Right lobe of liver (tissue), 4 donors: ENCODE data around the gene MZT2B.
"Not testable (repeated sequence)": the region's sequence is repeated elsewhere in the genome, so short reads cannot be mapped to it uniquely, and the experiment has no call there.

Source experiments
- CTCF ChIP-seq, 4 donors: fragments of 200-600 bp in 3 of 4; fragments of 450-650 bp in 1 of 4; IDR thresholded peaks; one replicate each; pipeline versions ENCODE4 v1.5.1 to v1.8.0; 2016 to 2022; ENCODE audit warnings: antibody characterized with exemption in 4 of 4, mild to moderate bottlenecking in 2 of 4
- POLR2A ChIP-seq: fragments of 450-650 bp; IDR thresholded peaks from one replicate; pipeline ENCODE4 v1.6.1; 2017; ENCODE audit warnings: antibody characterized with exemption, mild to moderate bottlenecking
- donor health status: DM: no; HTN: no; CAD: no.
- donor health status: DM: no; HTN: no; CAD: no.
- donor health status: DM: no; HTN: yes; CAD: no.

- not testable (repeated sequence) for TF ChIP-seq POLR2A
- peak; percentile 43 to 60 (median 46) for TF ChIP-seq CTCF (IDR thresholded peaks at IDR 0.05)
Observed at GRCh38 chr2:130155956-130156623, 26.0 kb upstream of the MZT2B start.
